GM19438 (cell line): ENCODE results near the gene PSMB5.

Experiments
- ATAC-seq: cut with Tn5 transposase; IDR thresholded peaks from one replicate; pipeline ENCODE4 v1.9.1; 2021; ENCODE audit warnings: low read depth; ENCODE audit not compliant: unreplicated experiment

The PSMB5 gene

GRCh38 chr14:23034498-23035302 is at the start of gene PSMB5:
PSMB5 (minus strand) TSS chr14:23034900; CDS start chr14:23034881, 19 bp downstream.
- peak; percentile 96 for ATAC-seq

GRCh38 chr14:23080474-23080873 is 45.8 kb upstream of the PSMB5 start:
- ATAC-seq, result no peak

- no peak for ATAC-seq
These were observed 45.0 kb upstream of the PSMB5 start for GRCh38 chr14:23079716-23080115.

GRCh38 chr14:23078692-23079116 is 44.0 kb upstream of the PSMB5 start:
- ATAC-seq, result no peak

- ATAC-seq, result no peak
These were observed 43.3 kb upstream of the PSMB5 start for GRCh38 chr14:23077962-23078361.

- no peak for ATAC-seq
These were observed 42.2 kb upstream of the PSMB5 start for GRCh38 chr14:23076785-23077408.

GRCh38 chr14:23074906-23075305 is 40.2 kb upstream of the PSMB5 start:
- ATAC-seq, result no peak

- no peak for ATAC-seq
These were observed 37.3 kb upstream of the PSMB5 start for GRCh38 chr14:23071921-23072539.

- ATAC-seq, result peak; percentile 81
These were observed 36.7 kb upstream of the PSMB5 start for GRCh38 chr14:23071244-23071920.

- no peak for ATAC-seq
These were observed 35.8 kb upstream of the PSMB5 start for GRCh38 chr14:23070262-23071129.

GRCh38 chr14:23069413-23069806 is 34.7 kb upstream of the PSMB5 start:
- no peak for ATAC-seq

- ATAC-seq, result peak; percentile 66
These were observed 34.2 kb upstream of the PSMB5 start for GRCh38 chr14:23068789-23069412.

- no peak for ATAC-seq
These were observed 33.4 kb upstream of the PSMB5 start for GRCh38 chr14:23067847-23068788.

- no peak for ATAC-seq
These were observed 32.4 kb upstream of the PSMB5 start for GRCh38 chr14:23066855-23067744.

GRCh38 chr14:23066368-23066767 is 31.7 kb upstream of the PSMB5 start:
- no peak for ATAC-seq

GRCh38 chr14:23063601-23064000 is 28.9 kb upstream of the PSMB5 start:
- ATAC-seq, result no peak

- no peak for ATAC-seq
These were observed 27.3 kb upstream of the PSMB5 start for GRCh38 chr14:23062002-23062401.
